Type B pancreatic cell (in vitro differentiated cells): ENCODE measurements around the gene THOC5. TPM values are rescaled to one million over a fixed set of nuclear protein-coding genes. Genes with fewer than 3 reads are reported as not detected.

Source experiments
- DNase-seq: peaks from one replicate; pipeline ENCODE4 v3.0.0; 2021; ENCODE audit warnings: mixed read lengths; ENCODE audit not compliant: unreplicated experiment; ENCODE audit errors: extremely low spot score
- H3K27ac Mint-ChIP-seq: 2 replicates; pipeline ENCODE4 v1.8.0; 2021; ENCODE audit warnings: mild to moderate bottlenecking, mixed read lengths
- H3K27me3 Mint-ChIP-seq: 2 replicates; pipeline ENCODE4 v1.8.0; 2021; ENCODE audit warnings: mixed read lengths
- H3K36me3 Mint-ChIP-seq: 2 replicates; pipeline ENCODE4 v1.8.0; 2021; ENCODE audit warnings: mixed read lengths
- H3K4me1 Mint-ChIP-seq: one replicate; pipeline ENCODE4 v1.8.0; 2021; ENCODE audit warnings: mixed read lengths; ENCODE audit not compliant: unreplicated experiment
- H3K4me3 Mint-ChIP-seq: 2 replicates; pipeline ENCODE4 v1.8.0; 2021; ENCODE audit warnings: mild to moderate bottlenecking, mixed read lengths
- H3K9me3 Mint-ChIP-seq: 2 replicates; pipeline ENCODE4 v1.8.0; 2021; ENCODE audit warnings: mixed read lengths
- total RNA-seq: library from RNA; stranded (reverse); gene quantifications from 2 replicates; pipeline ENCODE4 v1.2.1, GENCODE V29; 2021; ENCODE audit warnings: low replicate concordance
- TF ChIP-seq, protein P1 (sequence below): fragments of 200-600 bp; sonication (generic); conservative IDR thresholded peaks from 2 replicates; pipeline ENCODE4 v1.5.0; 2021; ENCODE audit warnings: antibody characterized with exemption, mild to moderate bottlenecking

Gene THOC5
- total RNA-seq, 1 donor from 2014 or later, result 53.5 TPM

DNA sequence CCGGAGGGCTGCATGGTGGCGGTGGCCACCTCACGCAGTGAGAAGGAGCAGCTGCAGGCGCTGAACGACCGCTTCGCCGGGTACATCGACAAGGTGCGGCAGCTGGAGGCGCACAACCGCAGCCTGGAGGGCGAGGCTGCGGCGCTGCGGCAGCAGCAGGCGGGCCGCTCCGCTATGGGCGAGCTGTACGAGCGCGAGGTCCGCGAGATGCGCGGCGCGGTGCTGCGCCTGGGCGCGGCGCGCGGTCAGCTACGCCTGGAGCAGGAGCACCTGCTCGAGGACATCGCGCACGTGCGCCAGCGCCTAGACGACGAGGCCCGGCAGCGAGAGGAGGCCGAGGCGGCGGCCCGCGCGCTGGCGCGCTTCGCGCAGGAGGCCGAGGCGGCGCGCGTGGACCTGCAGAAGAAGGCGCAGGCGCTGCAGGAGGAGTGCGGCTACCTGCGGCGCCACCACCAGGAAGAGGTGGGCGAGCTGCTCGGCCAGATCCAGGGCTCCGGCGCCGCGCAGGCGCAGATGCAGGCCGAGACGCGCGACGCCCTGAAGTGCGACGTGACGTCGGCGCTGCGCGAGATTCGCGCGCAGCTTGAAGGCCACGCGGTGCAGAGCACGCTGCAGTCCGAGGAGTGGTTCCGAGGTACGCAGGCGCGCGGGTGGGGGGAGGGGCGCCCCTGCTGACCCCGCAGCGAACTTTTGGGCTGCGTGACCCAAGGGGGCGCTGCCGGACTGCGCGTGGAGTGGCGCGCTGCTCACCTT is 72.9 kb downstream of the THOC5 start:
- H3K36me3 Mint-ChIP-seq, result peaks cover 6% of the 10 kb centered on the region
- H3K27me3 Mint-ChIP-seq, result peaks cover 61% of the 10 kb centered on the region

DNA sequence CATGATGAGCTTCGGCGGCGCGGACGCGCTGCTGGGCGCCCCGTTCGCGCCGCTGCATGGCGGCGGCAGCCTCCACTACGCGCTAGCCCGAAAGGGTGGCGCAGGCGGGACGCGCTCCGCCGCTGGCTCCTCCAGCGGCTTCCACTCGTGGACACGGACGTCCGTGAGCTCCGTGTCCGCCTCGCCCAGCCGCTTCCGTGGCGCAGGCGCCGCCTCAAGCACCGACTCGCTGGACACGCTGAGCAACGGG is 73.4 kb downstream of the THOC5 start:
- Mint-ChIP-seq H3K4me1 (peaks cover 14% of the 10 kb centered on the region), H3K4me3 (no peak overlapping the region), H3K27ac (no peak overlapping the region), H3K9me3 (no peaks in the 10 kb centered on the region), H3K27me3 (peaks cover 66% of the 10 kb centered on the region), H3K36me3 (peaks cover 6% of the 10 kb centered on the region)
- no peak for DNase-seq
- TF ChIP-seq, protein P1, sequence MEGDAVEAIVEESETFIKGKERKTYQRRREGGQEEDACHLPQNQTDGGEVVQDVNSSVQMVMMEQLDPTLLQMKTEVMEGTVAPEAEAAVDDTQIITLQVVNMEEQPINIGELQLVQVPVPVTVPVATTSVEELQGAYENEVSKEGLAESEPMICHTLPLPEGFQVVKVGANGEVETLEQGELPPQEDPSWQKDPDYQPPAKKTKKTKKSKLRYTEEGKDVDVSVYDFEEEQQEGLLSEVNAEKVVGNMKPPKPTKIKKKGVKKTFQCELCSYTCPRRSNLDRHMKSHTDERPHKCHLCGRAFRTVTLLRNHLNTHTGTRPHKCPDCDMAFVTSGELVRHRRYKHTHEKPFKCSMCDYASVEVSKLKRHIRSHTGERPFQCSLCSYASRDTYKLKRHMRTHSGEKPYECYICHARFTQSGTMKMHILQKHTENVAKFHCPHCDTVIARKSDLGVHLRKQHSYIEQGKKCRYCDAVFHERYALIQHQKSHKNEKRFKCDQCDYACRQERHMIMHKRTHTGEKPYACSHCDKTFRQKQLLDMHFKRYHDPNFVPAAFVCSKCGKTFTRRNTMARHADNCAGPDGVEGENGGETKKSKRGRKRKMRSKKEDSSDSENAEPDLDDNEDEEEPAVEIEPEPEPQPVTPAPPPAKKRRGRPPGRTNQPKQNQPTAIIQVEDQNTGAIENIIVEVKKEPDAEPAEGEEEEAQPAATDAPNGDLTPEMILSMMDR, result no peak

More for the DNA sequence above, 72.9 kb downstream of the THOC5 start:
- peaks cover 14% of the 10 kb centered on the region for H3K4me1 Mint-ChIP-seq
- no peaks in the 10 kb centered on the region for H3K9me3 Mint-ChIP-seq
- TF ChIP-seq, protein P1, result peak; percentile 36
- no peak for DNase-seq
- peak overlapping the region; percentile 83 for H3K4me3 Mint-ChIP-seq
- H3K27ac Mint-ChIP-seq, result no peak overlapping the region

DNA sequence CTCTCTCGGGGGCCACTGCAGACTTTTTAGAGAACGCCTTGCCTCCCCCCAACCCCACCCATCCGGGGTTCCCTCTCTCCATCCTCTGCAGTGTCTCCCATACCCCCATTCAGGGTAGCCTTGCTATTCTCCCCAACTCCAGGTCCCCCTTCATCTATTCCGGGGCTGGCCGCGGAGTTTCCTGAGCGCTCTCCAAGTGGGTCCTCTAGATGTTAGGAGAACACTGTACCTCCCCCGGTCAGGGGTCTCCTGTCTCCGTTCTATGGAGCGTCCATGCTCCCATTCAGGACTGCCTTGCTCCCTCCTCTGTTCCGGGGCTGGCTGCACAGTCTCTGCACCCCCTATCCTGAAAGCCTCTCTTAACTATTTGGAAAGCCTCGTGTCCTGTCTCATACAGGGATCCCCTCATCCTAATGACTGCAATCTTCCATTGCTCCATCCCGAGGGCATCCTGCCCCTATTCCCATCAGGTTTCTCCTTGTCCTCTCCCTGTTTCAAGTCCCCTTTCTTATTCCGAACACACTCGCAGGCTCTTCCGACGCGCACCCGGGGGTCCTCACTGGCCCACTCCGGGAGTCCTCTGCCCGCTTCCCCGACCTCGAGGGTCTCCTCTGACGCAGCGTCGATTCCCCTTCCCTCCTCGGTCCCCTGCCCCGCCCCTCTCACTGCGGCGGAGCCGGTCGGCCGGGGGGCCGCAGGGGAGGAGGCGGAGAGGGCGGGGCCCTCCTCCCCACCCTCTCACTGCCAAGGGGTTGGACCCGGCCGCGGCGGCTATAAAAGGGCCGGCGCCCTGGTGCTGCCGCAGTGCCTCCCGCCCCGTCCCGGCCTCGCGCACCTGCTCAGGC is 73.9 kb downstream of the THOC5 start, which contains the start of gene NEFH:
Gene NEFH, plus strand, starts transcription at position 802 of the 845 bp plus-strand sequence. CDS start 45 bp downstream, outside the sequence.
- Mint-ChIP-seq H3K4me3 (peak within 1 kb of the TSS; percentile 83), H3K27ac (no peak within 1 kb of the TSS), H3K4me1 (peaks cover 14% of the 10 kb centered on the region), H3K27me3 (peaks cover 68% of the 10 kb centered on the region), H3K36me3 (peaks cover 6% of the 10 kb centered on the region), H3K9me3 (no peaks in the 10 kb centered on the region)
- no peak for DNase-seq
- TF ChIP-seq, protein P1, result no peak

DNA sequence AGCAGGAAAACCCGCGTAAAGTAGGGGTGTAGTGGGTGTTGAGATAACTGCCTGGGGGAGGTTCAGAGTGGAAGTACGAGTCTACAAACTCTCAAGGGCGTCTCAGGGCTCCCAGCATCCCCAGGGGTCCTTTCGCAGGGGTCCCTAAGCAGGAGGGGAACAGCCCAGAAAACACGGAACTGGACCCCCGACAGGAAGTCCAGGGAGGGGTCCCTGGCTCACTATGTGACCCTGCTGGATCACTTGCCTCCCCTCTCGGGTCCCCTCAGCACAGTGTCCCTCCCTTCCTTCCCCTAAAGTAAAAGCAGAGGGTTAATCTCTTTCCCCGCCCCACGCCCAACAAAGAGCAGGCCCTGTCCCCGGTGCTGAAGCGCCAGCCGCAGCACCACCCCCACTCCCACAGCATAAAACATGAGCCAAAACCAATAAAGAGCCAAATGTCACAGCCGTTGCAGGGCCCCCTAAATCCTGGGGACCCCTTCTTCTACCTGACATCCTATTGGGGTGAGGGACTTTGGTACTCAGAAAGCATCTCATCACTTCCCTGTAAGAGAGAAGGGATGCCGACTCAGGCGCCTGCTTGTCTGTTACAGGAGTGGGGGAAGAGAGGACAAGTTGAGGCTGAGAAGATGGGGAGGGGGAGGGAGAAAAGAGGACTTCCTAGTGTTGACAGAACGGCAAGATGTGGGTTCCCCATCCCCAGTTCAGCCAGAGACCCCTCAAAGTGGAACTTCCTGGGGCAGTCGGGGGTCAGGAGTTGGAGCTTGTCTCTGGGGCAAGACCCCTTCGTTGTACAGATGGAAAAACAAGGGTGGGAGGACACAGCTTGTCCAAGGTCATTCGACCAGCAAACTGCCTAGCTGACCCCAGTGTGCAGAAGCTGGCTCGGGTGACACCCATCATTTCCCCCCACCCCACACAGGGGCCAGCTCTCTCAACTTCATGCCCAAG is 75.0 kb downstream of the THOC5 start:
- DNase-seq, result no peak
- peaks cover 14% of the 10 kb centered on the region for H3K4me1 Mint-ChIP-seq
- peak overlapping the region; percentile 72 for H3K4me3 Mint-ChIP-seq
- H3K27me3 Mint-ChIP-seq, result peaks cover 73% of the 10 kb centered on the region
- TF ChIP-seq, protein P1, result no peak
- H3K9me3 Mint-ChIP-seq, result no peaks in the 10 kb centered on the region
- H3K27ac Mint-ChIP-seq, result no peak overlapping the region
- H3K36me3 Mint-ChIP-seq, result peaks cover 6% of the 10 kb centered on the region

DNA sequence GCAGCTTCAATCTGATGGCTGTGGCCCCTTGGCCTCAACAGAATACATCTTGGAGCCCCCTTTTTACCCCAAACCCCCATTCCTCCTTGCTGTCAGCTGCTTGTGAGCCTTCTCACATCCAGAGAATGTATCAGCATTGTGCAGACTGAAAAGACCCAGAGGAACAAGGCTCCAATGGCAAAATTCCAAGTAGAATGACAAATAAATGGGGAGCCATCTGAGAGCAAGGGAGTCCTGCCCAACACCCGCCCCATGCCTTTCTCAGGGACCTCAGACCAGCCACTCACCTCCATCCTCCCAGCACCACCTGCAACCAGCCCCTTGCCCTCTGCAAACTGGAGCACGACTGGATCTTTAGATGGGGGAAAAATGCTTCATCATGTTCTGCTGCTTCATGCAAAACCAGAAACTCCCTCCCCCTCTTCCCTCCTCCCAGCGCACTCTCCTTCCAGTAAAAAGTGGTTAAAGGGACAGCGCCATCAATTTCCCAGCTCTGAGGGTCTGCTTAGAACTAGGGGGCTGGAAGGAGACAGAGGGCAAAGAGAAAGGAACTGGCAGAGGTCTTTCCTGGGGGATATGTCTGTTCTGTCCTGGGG is 75.7 kb downstream of the THOC5 start:
- no peaks in the 10 kb centered on the region for H3K9me3 Mint-ChIP-seq
- no peak overlapping the region for H3K27ac Mint-ChIP-seq
- H3K4me3 Mint-ChIP-seq, result no peak overlapping the region
- TF ChIP-seq, protein P1, result no peak
- H3K27me3 Mint-ChIP-seq, result peaks cover 78% of the 10 kb centered on the region
- H3K36me3 Mint-ChIP-seq, result peaks cover 6% of the 10 kb centered on the region
- no peak for DNase-seq
- peaks cover 14% of the 10 kb centered on the region for H3K4me1 Mint-ChIP-seq
